Tibial nerve (tissue), 4 donors: Measurements from ENCODE around the gene C4BPA. TPM values are rescaled to one million over a fixed set of nuclear protein-coding genes. Genes with fewer than 3 reads are reported as not detected.

ENCODE experiments used
- DNase-seq, 2 donors: peaks; one replicate each; pipeline ENCODE4 v3.0.0-alpha.2; 2019; ENCODE audit warnings: low spot score in 2 of 2
- H3K27ac ChIP-seq, 4 donors: fragments of 200-600 bp; sonication (generic) in 3 of 4; one replicate each; pipeline ENCODE4 v1.5.1; 2017 to 2019; ENCODE audit warnings: mild to moderate bottlenecking in 1 of 4
- H3K27me3 ChIP-seq, 2 donors: fragments of 200-600 bp; sonication (generic) in 1 of 2; one replicate each; pipeline versions ENCODE4 v1.5.1 to v1.6.0; 2017 to 2019
- H3K36me3 ChIP-seq, 3 donors: fragments of 200-600 bp; sonication (generic); one replicate each; pipeline ENCODE4 v1.5.1; 2018 to 2019
- H3K4me1 ChIP-seq, 4 donors: fragments of 200-600 bp; sonication (generic) in 3 of 4; one replicate each; pipeline ENCODE4 v1.5.1; 2017 to 2019
- H3K4me3 ChIP-seq, 4 donors: fragments of 200-600 bp; sonication (generic) in 3 of 4; one replicate each; pipeline ENCODE4 v1.5.1; 2017 to 2019; ENCODE audit warnings: mild to moderate bottlenecking in 1 of 4, moderate library complexity in 1 of 4
- H3K9me3 ChIP-seq, 4 donors: fragments of 200-600 bp; sonication (generic) in 3 of 4; one replicate each; pipeline ENCODE4 v1.5.1; 2017 to 2019
- EP300 ChIP-seq, 2 donors: sonication (generic); formaldehyde crosslinking; IDR thresholded peaks; one replicate each; pipeline ENCODE4 v1.6.1; 2017; ENCODE audit warnings: antibody characterized with exemption in 2 of 2, mild to moderate bottlenecking in 1 of 2
- POLR2A ChIP-seq, 2 donors: fragments of 450-650 bp; IDR thresholded peaks; one replicate each; pipeline ENCODE4 v1.6.1; 2017; ENCODE audit warnings: antibody characterized with exemption in 2 of 2, mild to moderate bottlenecking in 2 of 2, moderate library complexity in 2 of 2
- WGBS, 2 donors: methylation state at CpG; one replicate each; pipeline ENCODE4 v1.1.5; 2018; 5-methylcytosine and 5-hydroxymethylcytosine counted together
- total RNA-seq, 4 donors: library from RNA; depleted of rRNA; stranded (reverse); fragments of >200 nt; gene quantifications; one replicate each; pipeline ENCODE4 v1.1.0, GENCODE V29; 2016
- TF ChIP-seq, protein P1 (sequence below), 5 experiments: fragments of 200-600 bp in 3 of 5; fragments of 450-650 bp in 2 of 5; sonication (generic) in 3 of 5; IDR thresholded peaks; one replicate each; pipeline ENCODE4 v1.5.1; 2016 to 2019; ENCODE audit warnings: antibody characterized with exemption in 5 of 5, mild to moderate bottlenecking in 3 of 5, moderate library complexity in 2 of 5

The C4BPA gene
- total RNA-seq, 4 donors from 2014 or later = not detected

DNA sequence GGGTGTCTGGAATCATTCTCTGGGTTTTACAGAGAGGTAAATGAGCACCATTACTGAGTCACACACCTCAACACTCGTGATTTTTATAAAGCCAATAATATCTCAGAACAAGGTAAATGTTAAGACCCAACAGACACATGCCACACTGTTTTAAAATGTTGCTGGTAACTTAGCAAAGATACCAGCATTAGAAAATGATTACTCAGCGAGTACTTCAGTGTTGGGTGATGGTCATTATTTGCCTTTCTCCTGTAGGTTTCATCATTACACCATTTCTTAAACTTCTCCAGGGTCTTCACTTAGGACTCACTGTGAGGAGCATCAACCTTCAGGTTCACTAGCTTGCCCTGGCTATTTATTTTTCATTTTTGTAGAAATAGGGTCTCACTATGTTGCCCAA, 22.2 kb upstream of the C4BPA start:
- 81 to 84% methylated on average over 2 of the region's 2 CpGs for WGBS, 2 donors
- TF ChIP-seq, protein P1, sequence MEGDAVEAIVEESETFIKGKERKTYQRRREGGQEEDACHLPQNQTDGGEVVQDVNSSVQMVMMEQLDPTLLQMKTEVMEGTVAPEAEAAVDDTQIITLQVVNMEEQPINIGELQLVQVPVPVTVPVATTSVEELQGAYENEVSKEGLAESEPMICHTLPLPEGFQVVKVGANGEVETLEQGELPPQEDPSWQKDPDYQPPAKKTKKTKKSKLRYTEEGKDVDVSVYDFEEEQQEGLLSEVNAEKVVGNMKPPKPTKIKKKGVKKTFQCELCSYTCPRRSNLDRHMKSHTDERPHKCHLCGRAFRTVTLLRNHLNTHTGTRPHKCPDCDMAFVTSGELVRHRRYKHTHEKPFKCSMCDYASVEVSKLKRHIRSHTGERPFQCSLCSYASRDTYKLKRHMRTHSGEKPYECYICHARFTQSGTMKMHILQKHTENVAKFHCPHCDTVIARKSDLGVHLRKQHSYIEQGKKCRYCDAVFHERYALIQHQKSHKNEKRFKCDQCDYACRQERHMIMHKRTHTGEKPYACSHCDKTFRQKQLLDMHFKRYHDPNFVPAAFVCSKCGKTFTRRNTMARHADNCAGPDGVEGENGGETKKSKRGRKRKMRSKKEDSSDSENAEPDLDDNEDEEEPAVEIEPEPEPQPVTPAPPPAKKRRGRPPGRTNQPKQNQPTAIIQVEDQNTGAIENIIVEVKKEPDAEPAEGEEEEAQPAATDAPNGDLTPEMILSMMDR (IDR thresholded peaks at IDR 0.05) = no peak
- TF ChIP-seq EP300 (IDR thresholded peaks at IDR 0.05) (no peak), POLR2A (IDR thresholded peaks at IDR 0.05) (no peak)
- H3K36me3 ChIP-seq = peaks cover 0 to 18% (median 0%) of the 10 kb centered on the region in 3 donors
- no peak overlapping the region for H3K27ac ChIP-seq
- H3K9me3 ChIP-seq = no peaks in the 10 kb centered on the region
- H3K4me3 ChIP-seq = no peak overlapping the region
- peaks cover 0 to 9% (median 4%) of the 10 kb centered on the region in 4 donors for H3K4me1 ChIP-seq
- no peak for DNase-seq
- no peaks in the 10 kb centered on the region for H3K27me3 ChIP-seq

- TF ChIP-seq, protein P1 (IDR thresholded peaks at IDR 0.05) = no peak
- no peak for TF ChIP-seq EP300 (IDR thresholded peaks at IDR 0.05)
- no peak for TF ChIP-seq POLR2A (IDR thresholded peaks at IDR 0.05)
- Histone ChIP-seq H3K36me3 (peaks cover 0 to 12% (median 0%) of the 10 kb centered on the region in 3 donors), H3K27ac (no peak overlapping the region), H3K4me1 (peaks cover 0 to 8% (median 2%) of the 10 kb centered on the region in 4 donors), H3K9me3 (no peaks in the 10 kb centered on the region), H3K27me3 (no peaks in the 10 kb centered on the region), H3K4me3 (no peak overlapping the region)
- DNase-seq = no peak
- 52 to 55% methylated on average over 2 of the region's 2 CpGs for WGBS, 2 donors
Observed at GRCh38 chr1:207084232-207084631, 19.8 kb upstream of the C4BPA start.

- Histone ChIP-seq H3K27me3 (no peaks in the 10 kb centered on the region), H3K9me3 (no peaks in the 10 kb centered on the region), H3K27ac (no peak overlapping the region), H3K4me1 (peaks cover 0 to 8% (median 2%) of the 10 kb centered on the region in 4 donors), H3K4me3 (no peak overlapping the region), H3K36me3 (peaks cover 0 to 7% (median 0%) of the 10 kb centered on the region in 3 donors)
- TF ChIP-seq POLR2A (IDR thresholded peaks at IDR 0.05) = no peak
- TF ChIP-seq, protein P1 (IDR thresholded peaks at IDR 0.05) = peak; percentile 43 to 68 (median 60)
- no peak for TF ChIP-seq EP300 (IDR thresholded peaks at IDR 0.05)
- DNase-seq = peak in 1 of 2 donors; percentile 64
- 22 to 26% methylated on average over 8 of the region's 8 CpGs for WGBS, 2 donors
Observed at GRCh38 chr1:207084701-207085180, 19.3 kb upstream of the C4BPA start.

DNA sequence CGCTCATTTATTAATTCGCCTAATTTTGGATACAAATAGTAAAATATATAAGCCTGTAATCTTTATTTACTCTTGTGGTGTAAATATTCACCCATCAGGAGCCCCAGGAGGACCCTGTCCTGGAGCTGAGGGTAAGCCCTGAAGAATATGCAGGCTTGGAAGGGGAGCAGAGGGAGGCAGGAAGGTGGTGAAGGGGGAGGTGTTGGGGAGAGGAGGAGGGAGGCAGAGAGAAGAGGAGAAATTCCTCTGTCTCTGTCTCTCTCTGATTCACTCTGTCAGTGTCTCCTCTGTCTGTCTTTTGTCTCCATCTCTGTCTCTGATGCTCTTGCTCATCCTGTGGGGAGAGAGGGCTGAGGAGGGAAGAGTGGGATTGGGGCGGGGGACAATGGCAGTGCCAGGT, 18.1 kb upstream of the C4BPA start:
- no peaks in the 10 kb centered on the region for H3K27me3 ChIP-seq
- 83 to 86% methylated on average over 3 of the region's 3 CpGs for WGBS, 2 donors
- H3K4me1 ChIP-seq = peaks cover 0 to 8% (median 2%) of the 10 kb centered on the region in 4 donors
- H3K9me3 ChIP-seq = no peaks in the 10 kb centered on the region
- no peak overlapping the region for H3K4me3 ChIP-seq
- no peak overlapping the region for H3K27ac ChIP-seq
- TF ChIP-seq EP300 (IDR thresholded peaks at IDR 0.05) (no peak), POLR2A (IDR thresholded peaks at IDR 0.05) (no peak)
- TF ChIP-seq, protein P1 (IDR thresholded peaks at IDR 0.05) = no peak
- no peak for DNase-seq
- no peaks in the 10 kb centered on the region for H3K36me3 ChIP-seq

DNA sequence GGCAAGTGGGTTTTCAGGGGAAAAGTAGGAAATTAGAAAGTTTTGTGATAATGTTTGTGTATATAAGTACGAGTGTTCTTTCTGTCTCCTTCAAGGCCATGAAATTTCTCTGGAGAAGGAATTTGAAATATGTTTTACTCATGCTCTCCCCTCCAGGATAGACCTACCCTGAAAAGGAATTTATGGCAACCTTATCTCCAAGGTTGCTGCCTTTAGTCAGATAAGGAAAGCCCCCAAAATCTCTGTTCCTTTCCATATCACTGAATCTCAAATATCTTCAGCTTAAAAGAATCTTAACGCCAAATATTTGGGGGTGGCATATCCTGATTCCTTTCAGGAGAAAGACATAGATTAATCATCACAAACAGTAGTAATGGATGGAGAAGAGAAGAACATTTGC, 15.9 kb upstream of the C4BPA start:
- H3K9me3 ChIP-seq = no peaks in the 10 kb centered on the region
- DNase-seq = no peak
- peaks cover 0 to 8% (median 2%) of the 10 kb centered on the region in 4 donors for H3K4me1 ChIP-seq
- TF ChIP-seq, protein P1 (IDR thresholded peaks at IDR 0.05) = no peak
- TF ChIP-seq EP300 (IDR thresholded peaks at IDR 0.05) = no peak
- TF ChIP-seq POLR2A (IDR thresholded peaks at IDR 0.05) = no peak
- no peak overlapping the region for H3K27ac ChIP-seq
- 76 to 86% methylated on average over 2 of the region's 2 CpGs for WGBS, 2 donors
- no peaks in the 10 kb centered on the region for H3K27me3 ChIP-seq
- no peaks in the 10 kb centered on the region for H3K36me3 ChIP-seq
- H3K4me3 ChIP-seq = no peak overlapping the region
